ENCODE data around the gene SEMA4G.

DNA sequence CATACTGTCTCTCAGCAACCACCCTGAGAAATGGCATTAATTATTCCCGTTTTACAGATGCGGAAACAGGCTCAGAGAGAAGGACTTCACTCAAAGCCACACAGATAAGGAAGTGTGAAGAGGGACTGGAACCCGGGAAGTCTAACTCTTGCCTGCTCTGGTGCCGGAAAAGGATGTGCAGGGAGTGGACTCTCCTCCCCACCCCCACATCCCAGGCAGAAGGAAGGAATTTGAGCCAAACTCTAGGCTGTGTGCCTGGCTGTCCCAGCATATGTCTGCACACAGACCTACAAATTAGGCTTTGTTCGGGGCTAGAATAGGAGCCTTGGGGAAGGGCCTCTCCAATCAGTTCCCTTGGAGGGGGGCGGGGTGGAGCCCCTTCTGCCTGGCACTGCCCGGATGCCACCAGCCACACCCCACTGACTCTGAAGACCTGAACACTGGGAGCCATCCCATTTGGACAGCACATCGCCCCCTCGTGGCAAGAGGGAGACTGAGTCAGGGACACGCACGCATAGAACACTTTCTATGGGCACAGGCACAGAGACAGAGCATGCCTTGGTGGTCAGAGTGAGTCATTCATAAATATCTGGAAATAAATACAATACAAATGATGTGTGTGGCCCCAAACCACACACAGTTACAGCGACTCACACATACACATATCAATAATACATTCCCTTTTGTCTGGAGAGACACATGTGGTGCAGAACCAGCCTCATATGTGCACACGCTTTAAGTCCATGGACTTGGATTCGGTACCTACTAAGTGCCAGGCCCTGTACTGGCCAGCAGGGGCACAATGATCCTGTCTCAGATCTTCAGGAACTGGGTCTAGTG lies 43.4 kb downstream of the SEMA4G start:
- TF ChIP-seq, protein P1, sequence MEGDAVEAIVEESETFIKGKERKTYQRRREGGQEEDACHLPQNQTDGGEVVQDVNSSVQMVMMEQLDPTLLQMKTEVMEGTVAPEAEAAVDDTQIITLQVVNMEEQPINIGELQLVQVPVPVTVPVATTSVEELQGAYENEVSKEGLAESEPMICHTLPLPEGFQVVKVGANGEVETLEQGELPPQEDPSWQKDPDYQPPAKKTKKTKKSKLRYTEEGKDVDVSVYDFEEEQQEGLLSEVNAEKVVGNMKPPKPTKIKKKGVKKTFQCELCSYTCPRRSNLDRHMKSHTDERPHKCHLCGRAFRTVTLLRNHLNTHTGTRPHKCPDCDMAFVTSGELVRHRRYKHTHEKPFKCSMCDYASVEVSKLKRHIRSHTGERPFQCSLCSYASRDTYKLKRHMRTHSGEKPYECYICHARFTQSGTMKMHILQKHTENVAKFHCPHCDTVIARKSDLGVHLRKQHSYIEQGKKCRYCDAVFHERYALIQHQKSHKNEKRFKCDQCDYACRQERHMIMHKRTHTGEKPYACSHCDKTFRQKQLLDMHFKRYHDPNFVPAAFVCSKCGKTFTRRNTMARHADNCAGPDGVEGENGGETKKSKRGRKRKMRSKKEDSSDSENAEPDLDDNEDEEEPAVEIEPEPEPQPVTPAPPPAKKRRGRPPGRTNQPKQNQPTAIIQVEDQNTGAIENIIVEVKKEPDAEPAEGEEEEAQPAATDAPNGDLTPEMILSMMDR (IDR thresholded peaks at IDR 0.05; ENCODE audit: poor library complexity, severe bottlenecking): peak; percentile 71
- TF ChIP-seq EP300 (conservative IDR thresholded peaks at IDR 0.05; ENCODE audit: poor library complexity, severe bottlenecking) (no peak), POLR2AphosphoS5 (IDR thresholded peaks at IDR 0.05) (no peak), TAF1 (IDR thresholded peaks at IDR 0.05; ENCODE audit: low read depth) (no peak), RAD21 (conservative IDR thresholded peaks at IDR 0.05) (peak; percentile 34), SMC3 (conservative IDR thresholded peaks at IDR 0.05; ENCODE audit: poor library complexity) (peak; percentile 37), EZH2 (IDR thresholded peaks at IDR 0.05; ENCODE audit: borderline replicate concordance, insufficient read depth, low read length, poor library complexity, severe bottlenecking) (no peak), MXI1 (conservative IDR thresholded peaks at IDR 0.05; ENCODE audit: poor library complexity, severe bottlenecking) (no peak)
- TF ChIP-seq, protein P2, sequence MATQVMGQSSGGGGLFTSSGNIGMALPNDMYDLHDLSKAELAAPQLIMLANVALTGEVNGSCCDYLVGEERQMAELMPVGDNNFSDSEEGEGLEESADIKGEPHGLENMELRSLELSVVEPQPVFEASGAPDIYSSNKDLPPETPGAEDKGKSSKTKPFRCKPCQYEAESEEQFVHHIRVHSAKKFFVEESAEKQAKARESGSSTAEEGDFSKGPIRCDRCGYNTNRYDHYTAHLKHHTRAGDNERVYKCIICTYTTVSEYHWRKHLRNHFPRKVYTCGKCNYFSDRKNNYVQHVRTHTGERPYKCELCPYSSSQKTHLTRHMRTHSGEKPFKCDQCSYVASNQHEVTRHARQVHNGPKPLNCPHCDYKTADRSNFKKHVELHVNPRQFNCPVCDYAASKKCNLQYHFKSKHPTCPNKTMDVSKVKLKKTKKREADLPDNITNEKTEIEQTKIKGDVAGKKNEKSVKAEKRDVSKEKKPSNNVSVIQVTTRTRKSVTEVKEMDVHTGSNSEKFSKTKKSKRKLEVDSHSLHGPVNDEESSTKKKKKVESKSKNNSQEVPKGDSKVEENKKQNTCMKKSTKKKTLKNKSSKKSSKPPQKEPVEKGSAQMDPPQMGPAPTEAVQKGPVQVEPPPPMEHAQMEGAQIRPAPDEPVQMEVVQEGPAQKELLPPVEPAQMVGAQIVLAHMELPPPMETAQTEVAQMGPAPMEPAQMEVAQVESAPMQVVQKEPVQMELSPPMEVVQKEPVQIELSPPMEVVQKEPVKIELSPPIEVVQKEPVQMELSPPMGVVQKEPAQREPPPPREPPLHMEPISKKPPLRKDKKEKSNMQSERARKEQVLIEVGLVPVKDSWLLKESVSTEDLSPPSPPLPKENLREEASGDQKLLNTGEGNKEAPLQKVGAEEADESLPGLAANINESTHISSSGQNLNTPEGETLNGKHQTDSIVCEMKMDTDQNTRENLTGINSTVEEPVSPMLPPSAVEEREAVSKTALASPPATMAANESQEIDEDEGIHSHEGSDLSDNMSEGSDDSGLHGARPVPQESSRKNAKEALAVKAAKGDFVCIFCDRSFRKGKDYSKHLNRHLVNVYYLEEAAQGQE (IDR thresholded peaks at IDR 0.05; ENCODE audit: borderline replicate concordance): no peak
